HepG2 (cell line): ENCODE results near the gene EMC9. TPM values are rescaled to one million over a fixed set of nuclear protein-coding genes. Genes with fewer than 3 reads are reported as not detected.

Experiments
- ARNTL ChIP-seq: sonication (generic); formaldehyde crosslinking; IDR thresholded peaks from 2 replicates; pipeline ENCODE4 v1.4.0; 2020; ENCODE audit warnings: mild to moderate bottlenecking, missing genetic modification reagents
- ELF1 ChIP-seq: sonication (generic); formaldehyde crosslinking; IDR thresholded peaks from 2 replicates; pipeline ENCODE4 v1.4.0; 2020; ENCODE audit warnings: missing genetic modification reagents
- KAT8 ChIP-seq: IDR thresholded peaks from 2 replicates; pipeline ENCODE4 v1.6.1; 2016; ENCODE audit warnings: missing genetic modification reagents, missing compliant biosample characterization
- KMT2A ChIP-seq: sonication (generic); formaldehyde crosslinking; IDR thresholded peaks from 2 replicates; pipeline ENCODE4 v1.4.0; 2020; ENCODE audit warnings: missing genetic modification reagents
- RAD51 ChIP-seq: fragments of 450-650 bp; IDR thresholded peaks from 2 replicates; pipeline ENCODE4 v1.6.1; 2016; ENCODE audit warnings: borderline replicate concordance
- SMAD3 ChIP-seq: sonication (generic); formaldehyde crosslinking; IDR thresholded peaks from 2 replicates; pipeline ENCODE4 v1.4.0; 2020; ENCODE audit warnings: missing genetic modification reagents
- TGIF2 ChIP-seq: IDR thresholded peaks from 2 replicates; pipeline ENCODE4 v1.6.1; 2016; ENCODE audit warnings: control low read depth, missing compliant biosample characterization
- ZFP36L1 ChIP-seq: sonication (generic); formaldehyde crosslinking; IDR thresholded peaks from 2 replicates; pipeline ENCODE4 v1.8.0; 2022; ENCODE audit warnings: mild to moderate bottlenecking, missing genetic modification reagents, moderate library complexity
- ZNF12 ChIP-seq: sonication (generic); formaldehyde crosslinking; IDR thresholded peaks from 2 replicates; pipeline ENCODE4 v1.5.0; 2020; ENCODE audit warnings: missing genetic modification reagents
- ZNF337 ChIP-seq: sonication (generic); formaldehyde crosslinking; IDR thresholded peaks from 2 replicates; pipeline ENCODE4 v1.5.1; 2020; ENCODE audit warnings: missing genetic modification reagents, low read depth, mild to moderate bottlenecking, borderline replicate concordance
- ZNF34 ChIP-seq: sonication (generic); formaldehyde crosslinking; IDR thresholded peaks from 2 replicates; pipeline ENCODE4 v1.4.0; 2020; ENCODE audit warnings: mild to moderate bottlenecking, missing genetic modification reagents, borderline replicate concordance
- ZNF790 ChIP-seq: sonication (generic); formaldehyde crosslinking; IDR thresholded peaks from 2 replicates; pipeline ENCODE4 v1.8.0; 2022; ENCODE audit warnings: missing genetic modification reagents, mild to moderate bottlenecking, borderline replicate concordance
- polyA plus RNA-seq, 8 experiments: library from polyadenylated mRNA; depleted of rRNA in 3 of 8; stranded (reverse) in 7 of 8; unstranded in 1 of 8; fragments of >200 nt; fragmentation: Illumina TruSeq in 4 of 8; extraction: Trizol in 4 of 8; gene quantifications; 2 replicates each; pipeline versions ENCODE4 v1.2.1 to v1.2.3, GENCODE V29; 2011 to 2016; ENCODE audit warnings: low read depth in 4 of 8, missing spikeins in 1 of 8, mixed read lengths in 1 of 8; ENCODE audit not compliant: insufficient read depth in 1 of 8
- total RNA-seq, 5 experiments: library from RNA; depleted of rRNA; stranded (reverse); fragments of >200 nt; fragmentation: Illumina TruSeq; extraction: Trizol; gene quantifications; 2 replicates each; pipeline ENCODE4 v1.2.3, GENCODE V29; 2016; ENCODE audit warnings: low read depth in 1 of 5
- TF ChIP-seq, protein P1 (sequence below), 2 experiments: sonication (generic) in 1 of 2; formaldehyde crosslinking in 1 of 2; IDR thresholded peaks; 2 replicates each; pipeline versions ENCODE4 v1.6.1 to v1.9.0; 2014 to 2022; ENCODE audit warnings: antibody characterized with exemption in 1 of 2, borderline replicate concordance in 1 of 2, inconsistent platforms in 1 of 2, low read depth in 1 of 2, missing genetic modification reagents in 1 of 2
- TF ChIP-seq, protein P2 (sequence below): sonication (generic); formaldehyde crosslinking; IDR thresholded peaks from 2 replicates; pipeline ENCODE4 v1.8.1; 2023; ENCODE audit warnings: missing genetic modification reagents, mild to moderate bottlenecking, borderline replicate concordance
- TF ChIP-seq, protein P3 (sequence below): sonication (generic); formaldehyde crosslinking; IDR thresholded peaks from 2 replicates; pipeline ENCODE4 v1.5.1; 2020; ENCODE audit warnings: missing genetic modification reagents, mild to moderate bottlenecking, borderline replicate concordance
- TF ChIP-seq, protein P4 (sequence below): fragments of 450-650 bp; IDR thresholded peaks from 2 replicates; pipeline ENCODE4 v1.6.1; 2017
- TF ChIP-seq, protein P5 (sequence below): IDR thresholded peaks from 2 replicates; pipeline ENCODE4 v1.6.1; 2016; ENCODE audit warnings: mild to moderate bottlenecking
- TF ChIP-seq, protein P6 (sequence below): IDR thresholded peaks from 2 replicates; pipeline ENCODE4 v1.6.1; 2016; ENCODE audit warnings: missing compliant biosample characterization, missing genetic modification reagents, borderline replicate concordance

EMC9 gene
- total and polyA plus RNA-seq, 2 of the 13 experiments (the other 11 are each of a cell fraction or from before 2014, with no cell fraction given) = 60.5 to 78.7 TPM

DNA sequence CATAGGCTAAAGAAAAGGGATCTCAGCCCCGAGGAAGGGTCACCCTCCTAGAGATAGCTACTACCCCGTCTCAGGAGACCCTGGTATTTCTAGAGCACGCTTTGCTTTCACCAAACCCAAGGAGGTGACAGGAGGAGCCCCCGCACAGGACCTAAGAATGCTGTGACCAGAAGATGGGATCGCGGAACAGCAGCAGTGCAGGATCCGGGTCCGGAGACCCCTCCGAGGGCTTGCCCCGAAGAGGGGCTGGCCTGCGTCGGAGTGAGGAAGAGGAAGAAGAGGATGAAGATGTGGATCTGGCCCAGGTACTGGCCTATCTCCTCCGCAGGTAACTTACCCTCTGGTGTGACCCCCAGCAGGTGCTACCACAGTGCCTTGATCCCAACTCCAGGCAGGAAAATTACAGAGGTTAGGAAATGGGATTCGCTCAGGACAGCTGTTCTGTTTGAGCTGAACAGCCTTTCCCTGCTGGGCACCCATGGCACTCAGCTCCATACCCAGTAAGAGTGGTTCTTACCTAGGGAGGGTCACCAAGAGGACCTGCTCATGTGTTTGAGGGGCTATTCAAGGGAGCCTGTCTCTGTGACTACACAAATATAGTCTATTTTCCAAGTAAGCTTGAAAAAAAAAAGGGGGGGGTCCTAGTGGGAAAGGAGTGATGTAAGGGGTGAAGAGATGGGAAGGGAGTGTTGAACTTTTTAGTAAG lies 25.8 kb downstream of the EMC9 start (continued):
- TF ChIP-seq, protein P1, sequence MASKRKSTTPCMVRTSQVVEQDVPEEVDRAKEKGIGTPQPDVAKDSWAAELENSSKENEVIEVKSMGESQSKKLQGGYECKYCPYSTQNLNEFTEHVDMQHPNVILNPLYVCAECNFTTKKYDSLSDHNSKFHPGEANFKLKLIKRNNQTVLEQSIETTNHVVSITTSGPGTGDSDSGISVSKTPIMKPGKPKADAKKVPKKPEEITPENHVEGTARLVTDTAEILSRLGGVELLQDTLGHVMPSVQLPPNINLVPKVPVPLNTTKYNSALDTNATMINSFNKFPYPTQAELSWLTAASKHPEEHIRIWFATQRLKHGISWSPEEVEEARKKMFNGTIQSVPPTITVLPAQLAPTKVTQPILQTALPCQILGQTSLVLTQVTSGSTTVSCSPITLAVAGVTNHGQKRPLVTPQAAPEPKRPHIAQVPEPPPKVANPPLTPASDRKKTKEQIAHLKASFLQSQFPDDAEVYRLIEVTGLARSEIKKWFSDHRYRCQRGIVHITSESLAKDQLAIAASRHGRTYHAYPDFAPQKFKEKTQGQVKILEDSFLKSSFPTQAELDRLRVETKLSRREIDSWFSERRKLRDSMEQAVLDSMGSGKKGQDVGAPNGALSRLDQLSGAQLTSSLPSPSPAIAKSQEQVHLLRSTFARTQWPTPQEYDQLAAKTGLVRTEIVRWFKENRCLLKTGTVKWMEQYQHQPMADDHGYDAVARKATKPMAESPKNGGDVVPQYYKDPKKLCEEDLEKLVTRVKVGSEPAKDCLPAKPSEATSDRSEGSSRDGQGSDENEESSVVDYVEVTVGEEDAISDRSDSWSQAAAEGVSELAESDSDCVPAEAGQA (IDR thresholded peaks at IDR 0.05; ENCODE audit: low read depth) = no peak
- TF ChIP-seq, protein P1 (CRISPR knock-in tag; IDR thresholded peaks at IDR 0.05; ENCODE audit: borderline replicate concordance) = no peak; the same call in 1 of the 2 replicates
- TF ChIP-seq ZNF34 (no peak), KMT2A (CRISPR knock-in tag) (peak; percentile 58; the same call in 1 of the 2 replicates), ZNF12 (CRISPR knock-in tag) (no peak), SMAD3 (CRISPR knock-in tag) (no peak), ZFP36L1 (CRISPR knock-in tag) (no peak), KAT8 (CRISPR knock-in tag) (no peak), ZNF790 (no peak), ZNF337 (CRISPR knock-in tag) (0 out of 2 replicates have a peak, but pooled peaks have one; percentile 36), ELF1 (no peak), ARNTL (CRISPR knock-in tag) (no peak), RAD51 (no peak), TGIF2 (CRISPR knock-in tag) (no peak)
- TF ChIP-seq, protein P2, sequence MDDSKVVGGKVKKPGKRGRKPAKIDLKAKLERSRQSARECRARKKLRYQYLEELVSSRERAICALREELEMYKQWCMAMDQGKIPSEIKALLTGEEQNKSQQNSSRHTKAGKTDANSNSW (CRISPR knock-in tag) = no peak
- TF ChIP-seq, protein P3, sequence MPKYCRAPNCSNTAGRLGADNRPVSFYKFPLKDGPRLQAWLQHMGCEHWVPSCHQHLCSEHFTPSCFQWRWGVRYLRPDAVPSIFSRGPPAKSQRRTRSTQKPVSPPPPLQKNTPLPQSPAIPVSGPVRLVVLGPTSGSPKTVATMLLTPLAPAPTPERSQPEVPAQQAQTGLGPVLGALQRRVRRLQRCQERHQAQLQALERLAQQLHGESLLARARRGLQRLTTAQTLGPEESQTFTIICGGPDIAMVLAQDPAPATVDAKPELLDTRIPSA (CRISPR knock-in tag) = no peak
- TF ChIP-seq, protein P4, sequence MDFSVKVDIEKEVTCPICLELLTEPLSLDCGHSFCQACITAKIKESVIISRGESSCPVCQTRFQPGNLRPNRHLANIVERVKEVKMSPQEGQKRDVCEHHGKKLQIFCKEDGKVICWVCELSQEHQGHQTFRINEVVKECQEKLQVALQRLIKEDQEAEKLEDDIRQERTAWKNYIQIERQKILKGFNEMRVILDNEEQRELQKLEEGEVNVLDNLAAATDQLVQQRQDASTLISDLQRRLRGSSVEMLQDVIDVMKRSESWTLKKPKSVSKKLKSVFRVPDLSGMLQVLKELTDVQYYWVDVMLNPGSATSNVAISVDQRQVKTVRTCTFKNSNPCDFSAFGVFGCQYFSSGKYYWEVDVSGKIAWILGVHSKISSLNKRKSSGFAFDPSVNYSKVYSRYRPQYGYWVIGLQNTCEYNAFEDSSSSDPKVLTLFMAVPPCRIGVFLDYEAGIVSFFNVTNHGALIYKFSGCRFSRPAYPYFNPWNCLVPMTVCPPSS = no peak
- TF ChIP-seq, protein P5, sequence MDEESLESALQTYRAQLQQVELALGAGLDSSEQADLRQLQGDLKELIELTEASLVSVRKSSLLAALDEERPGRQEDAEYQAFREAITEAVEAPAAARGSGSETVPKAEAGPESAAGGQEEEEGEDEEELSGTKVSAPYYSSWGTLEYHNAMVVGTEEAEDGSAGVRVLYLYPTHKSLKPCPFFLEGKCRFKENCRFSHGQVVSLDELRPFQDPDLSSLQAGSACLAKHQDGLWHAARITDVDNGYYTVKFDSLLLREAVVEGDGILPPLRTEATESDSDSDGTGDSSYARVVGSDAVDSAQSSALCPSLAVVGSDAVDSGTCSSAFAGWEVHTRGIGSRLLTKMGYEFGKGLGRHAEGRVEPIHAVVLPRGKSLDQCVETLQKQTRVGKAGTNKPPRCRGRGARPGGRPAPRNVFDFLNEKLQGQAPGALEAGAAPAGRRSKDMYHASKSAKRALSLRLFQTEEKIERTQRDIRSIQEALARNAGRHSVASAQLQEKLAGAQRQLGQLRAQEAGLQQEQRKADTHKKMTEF (CRISPR knock-in tag) = no peak
- TF ChIP-seq, protein P6, sequence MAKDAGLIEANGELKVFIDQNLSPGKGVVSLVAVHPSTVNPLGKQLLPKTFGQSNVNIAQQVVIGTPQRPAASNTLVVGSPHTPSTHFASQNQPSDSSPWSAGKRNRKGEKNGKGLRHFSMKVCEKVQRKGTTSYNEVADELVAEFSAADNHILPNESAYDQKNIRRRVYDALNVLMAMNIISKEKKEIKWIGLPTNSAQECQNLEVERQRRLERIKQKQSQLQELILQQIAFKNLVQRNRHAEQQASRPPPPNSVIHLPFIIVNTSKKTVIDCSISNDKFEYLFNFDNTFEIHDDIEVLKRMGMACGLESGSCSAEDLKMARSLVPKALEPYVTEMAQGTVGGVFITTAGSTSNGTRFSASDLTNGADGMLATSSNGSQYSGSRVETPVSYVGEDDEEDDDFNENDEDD = no peak
